AG04449 (cell line): ENCODE data around the gene CHPF.

Experiments
- CTCF ChIA-PET: fragments of 350-600 bp; formaldehyde crosslinking; extraction: SDS; loops from one replicate; lab custom pipeline; 2021; ENCODE audit warnings: antibody characterized with exemption; lab: Yijun Ruan, JAX
- POLR2A ChIA-PET: fragments of 400-600, 350-600 bp; formaldehyde crosslinking; extraction: SDS; loops from one replicate; lab custom pipeline; 2020; ENCODE audit warnings: antibody characterized with exemption, inconsistent platforms; lab: Yijun Ruan, JAX
- DNase-seq: peaks from one replicate; pipeline ENCODE4 v3.0.0-alpha.2; 2010; ENCODE audit warnings: low read depth, low spot score
- H3K4me3 ChIP-seq: 2 replicates; pipeline ENCODE4 v1.5.1; 2011; ENCODE audit warnings: low read depth, mild to moderate bottlenecking, control low read depth, low read length
- CTCF ChIP-seq: IDR thresholded peaks from one replicate; pipeline ENCODE4 v1.5.1; 2011; ENCODE audit warnings: mild to moderate bottlenecking, moderate library complexity, low read length, control low read depth, inconsistent platforms; ENCODE audit not compliant: insufficient read depth; ENCODE audit errors: missing control alignments

CHPF gene

GRCh38 chr2:219493086-219493485 is 50.5 kb downstream of the CHPF start:
- CTCF ChIA-PET: interaction anchor here (3.0 to 39.0 kb wide), 5 partner anchors 16 to 197 kb away, joined by 25 to 1084 read pairs (median 164); partner anchors contain the start of gene ASIC4

GRCh38 chr2:219492575-219492974 is 51.0 kb downstream of the CHPF start:
- no peak for TF ChIP-seq CTCF
- POLR2A ChIA-PET: interaction anchor here (1.0 kb wide), 1 partner anchor 10 kb away, joined by 4 read pairs; no protein-coding TSS in a partner anchor
- no peak overlapping the region for H3K4me3 ChIP-seq
- DNase-seq: no peak
- CTCF ChIA-PET: interaction anchor here (1.1 to 39.0 kb wide), 7 partner anchors 15 to 90 kb away, joined by 4 to 1084 read pairs (median 7); no protein-coding TSS in a partner anchor

More at GRCh38 chr2:219493086-219493485, 50.5 kb downstream of the CHPF start:
- DNase-seq: no peak
- no peak overlapping the region for H3K4me3 ChIP-seq
- POLR2A ChIA-PET: interaction anchor here (1.0 kb wide), 1 partner anchor 11 kb away, joined by 4 read pairs; no protein-coding TSS in a partner anchor
- no peak for TF ChIP-seq CTCF

GRCh38 chr2:219491278-219491963 is 52.2 kb downstream of the CHPF start:
- CTCF ChIA-PET: interaction anchor here (0.6 to 39.0 kb wide), 14 partner anchors 8 to 89 kb away, joined by 3 to 1084 read pairs (median 5); no protein-coding TSS in a partner anchor

GRCh38 chr2:219490600-219491130 is 52.9 kb downstream of the CHPF start:
- no peak overlapping the region for H3K4me3 ChIP-seq
- no peak for DNase-seq
- CTCF ChIA-PET: interaction anchor here (0.6 to 39.0 kb wide), 10 partner anchors 9 to 199 kb away, joined by 3 to 1084 read pairs (median 5); no protein-coding TSS in a partner anchor
- no peak for TF ChIP-seq CTCF
- POLR2A ChIA-PET: interaction anchor here (1.6 kb wide), 1 partner anchor 31 kb away, joined by 3 read pairs; no protein-coding TSS in a partner anchor

More at GRCh38 chr2:219491278-219491963, 52.2 kb downstream of the CHPF start:
- TF ChIP-seq CTCF: no peak
- H3K4me3 ChIP-seq: no peak overlapping the region
- POLR2A ChIA-PET: interaction anchor here (1.6 kb wide), 1 partner anchor 32 kb away, joined by 3 read pairs; no protein-coding TSS in a partner anchor
- DNase-seq: no peak

- ChIA-PET POLR2A (no interaction called here), CTCF (interaction anchor here (1.0 to 39.0 kb wide), 7 partner anchors 9 to 200 kb away, joined by 3 to 1084 read pairs (median 5); no protein-coding TSS in a partner anchor)
- H3K4me3 ChIP-seq: no peak overlapping the region
- no peak for TF ChIP-seq CTCF
- DNase-seq: no peak
Observed at GRCh38 chr2:219490186-219490585, 53.4 kb downstream of the CHPF start.
